Suppressor macrophage treated with lipopolysaccharide for 4 hours (primary cell): Measurements from ENCODE around the gene OR2J1.
A peak's percentile ranks its signal among the peaks of the same experiment; 100 is the strongest.
"Not testable (repeated sequence)": the region's sequence is repeated elsewhere in the genome, so short reads cannot be mapped to it uniquely, and the experiment has no call there.

Source experiments
- DNase-seq: peaks from one replicate; pipeline ENCODE4 v3.0.0-alpha.2; 2020

Gene OR2J1

GRCh38 chr6:29099190-29099589, at the start of gene OR2J1:
Gene OR2J1 (plus strand): TSS chr6:29099490. CDS start chr6:29100943, 1,453 bp downstream.
- no peak for DNase-seq

DNA sequence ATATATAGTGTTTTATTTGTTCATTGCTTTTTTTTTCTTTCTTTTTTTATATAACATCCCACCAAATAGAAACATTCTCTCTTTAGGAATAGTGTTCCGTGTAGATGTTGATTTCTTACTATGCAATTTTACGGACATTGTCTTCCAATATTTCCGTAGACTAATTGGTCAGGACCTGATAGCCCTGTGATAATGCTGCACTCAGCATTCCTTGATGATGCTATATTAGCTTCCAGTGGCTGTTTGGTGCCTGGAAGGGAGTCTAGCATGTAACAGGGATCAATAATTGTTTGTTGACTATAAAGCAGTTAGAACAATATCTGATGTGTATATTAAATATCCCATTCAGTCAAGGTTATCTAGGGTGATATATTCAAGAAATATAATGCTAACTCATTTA, 47.6 kb upstream of the OR2J1 start:
- no peak for DNase-seq

GRCh38 chr6:29071831-29072723, 27.2 kb upstream of the OR2J1 start:
- peak; percentile 19 for DNase-seq

GRCh38 chr6:29079203-29079602, 20.1 kb upstream of the OR2J1 start:
- DNase-seq = no peak

- DNase-seq = no peak
These were observed 18.0 kb upstream of the OR2J1 start for GRCh38 chr6:29081312-29081711.

GRCh38 chr6:29082457-29082856, 16.8 kb upstream of the OR2J1 start:
- no peak for DNase-seq

- DNase-seq = no peak
These were observed 12.1 kb upstream of the OR2J1 start, which contains the start of gene OR2B3 for GRCh38 chr6:29087213-29087612. Gene OR2B3 (minus strand): TSS chr6:29087313. CDS start chr6:29087248, 65 bp downstream.

GRCh38 chr6:29092957-29093356, 6.3 kb upstream of the OR2J1 start:
- DNase-seq = no peak

DNA sequence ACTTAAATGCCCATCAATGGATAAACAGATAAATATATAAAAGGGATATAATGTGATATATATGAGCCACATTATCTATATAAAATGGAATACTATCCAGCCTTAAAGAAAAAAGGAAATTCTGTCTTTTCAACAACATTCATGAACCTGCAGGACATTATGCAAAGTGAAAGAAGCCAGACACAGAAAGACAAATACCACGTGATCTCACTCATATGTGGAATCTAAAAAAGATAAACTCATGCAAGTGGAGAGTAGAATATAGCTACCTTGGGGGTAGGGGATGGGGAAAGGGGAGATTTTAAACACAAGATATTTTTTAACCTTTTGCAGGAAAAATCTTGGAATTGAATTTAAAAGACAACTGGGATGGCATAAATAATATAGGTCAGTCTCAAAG, 1.5 kb upstream of the OR2J1 start:
- no peak for DNase-seq

- DNase-seq = no peak
These were observed 8.5 kb downstream of the OR2J1 start, which contains the start of gene OR2J3 for GRCh38 chr6:29107758-29108157. Gene OR2J3 (plus strand): TSS chr6:29108058. CDS start chr6:29111891, 3,833 bp downstream.

- no peak for DNase-seq
These were observed 12.8 kb downstream of the OR2J1 start for GRCh38 chr6:29112135-29112534.

- DNase-seq = not testable (repeated sequence)
These were observed 15.7 kb downstream of the OR2J1 start for GRCh38 chr6:29114964-29115363.

DNA sequence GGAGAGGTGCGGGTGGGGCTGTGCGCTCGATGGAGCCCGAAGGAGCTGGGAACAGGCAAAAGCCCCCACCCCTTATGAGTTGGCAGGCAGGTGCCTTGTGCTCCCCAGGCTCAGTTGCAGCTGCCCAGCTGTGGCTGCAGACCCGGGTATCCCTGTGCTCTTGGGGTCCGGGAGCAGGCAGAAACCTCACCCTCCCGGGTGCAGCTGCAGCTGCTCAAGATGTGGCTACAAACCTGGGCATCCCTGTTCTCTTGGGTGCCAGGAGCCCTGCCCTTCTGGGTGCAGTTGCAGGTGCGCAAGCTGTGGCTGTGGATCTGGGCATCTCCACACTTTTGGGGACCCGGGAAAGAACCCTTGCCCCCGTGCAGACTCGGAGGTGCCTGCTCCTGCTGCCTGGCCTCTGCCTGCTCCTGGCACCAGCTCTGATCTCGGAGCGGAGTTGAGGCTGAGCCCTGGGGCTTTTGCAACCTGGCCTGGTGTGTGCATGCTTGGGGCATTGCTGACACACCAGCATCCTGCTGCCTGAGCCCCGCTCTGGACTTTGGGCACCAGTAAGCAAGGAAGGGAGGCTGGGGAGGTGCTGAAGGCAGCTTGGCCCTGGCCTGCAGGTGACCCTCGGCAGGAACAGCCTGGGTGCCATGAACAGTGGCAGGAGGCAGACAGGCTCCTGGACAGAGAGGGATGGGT, 30.2 kb downstream of the OR2J1 start:
- no peak for DNase-seq

DNA sequence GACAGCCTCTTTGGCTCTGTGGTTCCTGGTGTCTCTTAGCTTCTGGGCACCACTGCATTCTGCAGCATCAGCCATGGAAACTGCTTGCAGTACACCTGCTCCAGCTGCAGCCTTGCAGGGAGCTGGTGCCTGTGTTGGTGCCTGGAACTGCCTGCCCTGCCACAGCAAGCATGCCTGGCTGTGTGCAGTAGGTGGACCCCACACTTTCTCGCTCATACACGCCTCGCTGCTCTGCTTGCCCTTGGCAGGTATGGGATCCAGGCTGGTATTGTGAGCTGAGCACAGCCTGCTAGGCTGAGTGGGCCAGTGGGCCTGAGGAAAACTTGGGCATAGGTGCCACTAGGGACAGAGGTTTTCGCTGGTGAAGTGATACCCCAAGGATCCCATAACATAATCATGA, 31.4 kb downstream of the OR2J1 start:
- DNase-seq = no peak

- no peak for DNase-seq
These were observed 32.4 kb downstream of the OR2J1 start for GRCh38 chr6:29131691-29132090.

- DNase-seq = no peak
These were observed 38.4 kb downstream of the OR2J1 start for GRCh38 chr6:29137724-29138123.

GRCh38 chr6:29141606-29142005, 42.3 kb downstream of the OR2J1 start:
- DNase-seq = no peak

DNA sequence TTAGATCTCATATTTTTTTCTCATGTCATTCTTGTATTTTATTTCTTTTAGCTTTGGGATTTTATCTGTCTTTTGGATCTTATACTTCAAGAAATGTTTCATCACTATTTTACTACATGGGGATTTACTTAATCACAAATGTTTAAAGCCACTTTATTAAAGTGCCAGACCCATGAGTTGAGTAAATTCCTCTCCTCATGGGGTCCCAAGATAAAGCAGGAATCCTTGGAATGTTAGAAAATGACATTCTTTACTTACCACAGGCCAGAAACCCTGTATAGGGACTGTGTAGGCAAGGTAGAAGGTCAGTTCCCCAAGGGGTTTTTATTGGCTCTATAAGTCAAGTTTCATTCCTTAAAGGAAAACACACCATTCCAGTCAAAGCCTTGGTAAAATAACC, 43.0 kb downstream of the OR2J1 start:
- no peak for DNase-seq

DNA sequence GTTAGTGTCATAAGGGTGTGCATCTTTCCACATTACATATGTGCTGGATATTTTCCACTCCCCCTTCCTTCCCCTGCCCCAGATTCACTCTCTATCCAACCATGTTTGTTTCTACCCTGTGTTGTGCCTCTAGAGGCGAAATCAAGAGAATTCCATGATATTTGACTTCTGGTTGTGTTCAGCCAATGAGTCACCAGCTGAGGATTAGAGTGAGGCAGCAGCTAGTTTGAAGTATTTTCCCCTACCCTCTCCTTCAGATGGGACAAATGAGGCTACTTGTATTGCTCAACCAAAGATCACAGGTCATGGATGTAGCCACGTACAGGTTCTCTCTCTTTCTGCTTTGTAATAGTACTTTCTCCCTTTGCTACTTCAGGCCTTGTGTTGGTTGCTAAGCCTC, 46.9 kb downstream of the OR2J1 start:
- DNase-seq = no peak

GRCh38 chr6:29147074-29147473, 47.8 kb downstream of the OR2J1 start:
- no peak for DNase-seq

- not testable (repeated sequence) for DNase-seq
These were observed 50.2 kb downstream of the OR2J1 start for GRCh38 chr6:29149444-29149843.
